ENCODE results near the gene EARS2. TPM values are rescaled to one million over a fixed set of nuclear protein-coding genes. Genes with fewer than 3 reads are reported as not detected.

EARS2 gene
- total and polyA plus RNA-seq, 4 donors = 4.8 to 14.9 (median 8.6) TPM

- 35 to 50% methylated on average over 5 of the region's 5 CpGs for WGBS, 2 donors
- peaks cover 0 to 2% of the 10 kb centered on the region in 2 donors for H3K4me1 ChIP-seq (ENCODE audit: control insufficient read depth in 1 of 2, insufficient read depth in 2 of 2, low read length in 2 of 2)
- no peak overlapping the region for H3K27ac ChIP-seq (ENCODE audit: low read depth in 1 of 2, low read length in 2 of 2)
- intact Hi-C loops (cut with DNase I) = no loop called here
- ATAC-seq (ENCODE audit: low FRiP score) (no peak), DNase-seq (peak in 1 of 2 donors; percentile 12)
- no peaks in the 10 kb centered on the region for H3K9me3 ChIP-seq (ENCODE audit: control insufficient read depth, low read length)
- H3K4me3 ChIP-seq (ENCODE audit: low read length in 2 of 2) = no peak overlapping the region
- no peaks in the 10 kb centered on the region for H3K36me3 ChIP-seq (ENCODE audit: control insufficient read depth in 1 of 2, insufficient read depth in 2 of 2, low read length in 1 of 2)
- no peaks in the 10 kb centered on the region for H3K27me3 ChIP-seq (ENCODE audit: control insufficient read depth in 1 of 2, insufficient read depth in 2 of 2, low read length in 1 of 2)
Measured at GRCh38 chr16:23501291-23501690, 55.9 kb downstream of the EARS2 start.

GRCh38 chr16:23500862-23501225 lies 56.3 kb downstream of the EARS2 start:
- intact Hi-C loops (cut with DNase I) = no loop called here
- no peaks in the 10 kb centered on the region for H3K27me3 ChIP-seq (ENCODE audit: control insufficient read depth in 1 of 2, insufficient read depth in 2 of 2, low read length in 1 of 2)
- H3K4me3 ChIP-seq (ENCODE audit: low read length in 2 of 2) = no peak overlapping the region
- H3K36me3 ChIP-seq (ENCODE audit: control insufficient read depth in 1 of 2, insufficient read depth in 2 of 2, low read length in 1 of 2) = no peaks in the 10 kb centered on the region
- H3K4me1 ChIP-seq (ENCODE audit: control insufficient read depth in 1 of 2, insufficient read depth in 2 of 2, low read length in 2 of 2) = peaks cover 0 to 2% of the 10 kb centered on the region in 2 donors
- no peaks in the 10 kb centered on the region for H3K9me3 ChIP-seq (ENCODE audit: control insufficient read depth, low read length)
- no peak for DNase-seq
- H3K27ac ChIP-seq (ENCODE audit: low read depth in 1 of 2, low read length in 2 of 2) = no peak overlapping the region
- no peak for ATAC-seq (ENCODE audit: low FRiP score)
- 66 to 77% methylated on average over 4 of the region's 4 CpGs for WGBS, 2 donors

GRCh38 chr16:23500212-23500861 lies 56.8 kb downstream of the EARS2 start:
- WGBS, 2 donors = 95 to 97% methylated on average over 20 of the region's 20 CpGs
- peaks cover 0 to 2% of the 10 kb centered on the region in 2 donors for H3K4me1 ChIP-seq (ENCODE audit: control insufficient read depth in 1 of 2, insufficient read depth in 2 of 2, low read length in 2 of 2)
- no peaks in the 10 kb centered on the region for H3K36me3 ChIP-seq (ENCODE audit: control insufficient read depth in 1 of 2, insufficient read depth in 2 of 2, low read length in 1 of 2)
- H3K4me3 ChIP-seq (ENCODE audit: low read length in 2 of 2) = no peak overlapping the region
- H3K9me3 ChIP-seq (ENCODE audit: control insufficient read depth, low read length) = no peaks in the 10 kb centered on the region
- no peaks in the 10 kb centered on the region for H3K27me3 ChIP-seq (ENCODE audit: control insufficient read depth in 1 of 2, insufficient read depth in 2 of 2, low read length in 1 of 2)
- no peak overlapping the region for H3K27ac ChIP-seq (ENCODE audit: low read depth in 1 of 2, low read length in 2 of 2)
- intact Hi-C loops (cut with DNase I) = no loop called here
- DNase-seq (peak in 1 of 2 donors; percentile 41), ATAC-seq (ENCODE audit: low FRiP score) (no peak)

- Histone ChIP-seq H3K27ac (ENCODE audit: low read depth in 1 of 2, low read length in 2 of 2) (no peak overlapping the region), H3K4me3 (ENCODE audit: low read length in 2 of 2) (no peak overlapping the region), H3K36me3 (ENCODE audit: control insufficient read depth in 1 of 2, insufficient read depth in 2 of 2, low read length in 1 of 2) (no peaks in the 10 kb centered on the region), H3K4me1 (ENCODE audit: control insufficient read depth in 1 of 2, insufficient read depth in 2 of 2, low read length in 2 of 2) (peaks cover 0 to 2% of the 10 kb centered on the region in 2 donors), H3K27me3 (ENCODE audit: control insufficient read depth in 1 of 2, insufficient read depth in 2 of 2, low read length in 1 of 2) (no peaks in the 10 kb centered on the region), H3K9me3 (ENCODE audit: control insufficient read depth, low read length) (no peaks in the 10 kb centered on the region)
- peak in 1 of 2 donors; percentile 18 for DNase-seq
- intact Hi-C loops (cut with DNase I) = no loop called here
- no peak for ATAC-seq (ENCODE audit: low FRiP score)
- 80 to 86% methylated on average over 7 of the region's 7 CpGs for WGBS, 2 donors
Measured at GRCh38 chr16:23499801-23500200, 57.3 kb downstream of the EARS2 start.

DNA sequence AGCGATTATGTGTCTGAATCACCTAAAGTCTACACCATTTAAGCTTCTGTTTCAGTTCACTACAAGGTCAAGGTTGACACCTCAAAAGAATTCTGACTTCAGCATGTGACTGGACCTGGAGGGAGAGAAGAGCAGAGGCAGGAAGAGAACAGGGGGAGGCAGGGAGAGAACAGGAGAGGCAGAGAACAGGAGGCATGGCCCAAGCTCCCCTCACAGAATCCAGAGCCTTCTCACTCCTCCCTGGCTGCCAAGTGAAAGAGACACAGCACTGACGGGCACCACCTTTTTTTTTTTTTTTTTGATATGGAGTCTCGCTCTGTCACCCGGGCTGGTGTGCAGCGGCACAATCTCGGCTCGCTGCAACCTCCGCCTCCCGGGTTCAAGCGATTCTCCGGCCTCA lies 58.3 kb downstream of the EARS2 start:
- H3K9me3 ChIP-seq (ENCODE audit: control insufficient read depth, low read length) = no peaks in the 10 kb centered on the region
- 87% methylated on average over 11 of the region's 11 CpGs for WGBS, 2 donors
- H3K4me1 ChIP-seq (ENCODE audit: control insufficient read depth in 1 of 2, insufficient read depth in 2 of 2, low read length in 2 of 2) = no peaks in the 10 kb centered on the region
- no peak overlapping the region for H3K27ac ChIP-seq (ENCODE audit: low read depth in 1 of 2, low read length in 2 of 2)
- intact Hi-C loops (cut with DNase I) = no loop called here
- DNase-seq (peak in 1 of 2 donors; percentile 15), ATAC-seq (ENCODE audit: low FRiP score) (no peak)
- no peaks in the 10 kb centered on the region for H3K27me3 ChIP-seq (ENCODE audit: control insufficient read depth in 1 of 2, insufficient read depth in 2 of 2, low read length in 1 of 2)
- H3K4me3 ChIP-seq (ENCODE audit: low read length in 2 of 2) = no peak overlapping the region
- H3K36me3 ChIP-seq (ENCODE audit: control insufficient read depth in 1 of 2, insufficient read depth in 2 of 2, low read length in 1 of 2) = peaks cover 0 to 6% of the 10 kb centered on the region in 2 donors

DNA sequence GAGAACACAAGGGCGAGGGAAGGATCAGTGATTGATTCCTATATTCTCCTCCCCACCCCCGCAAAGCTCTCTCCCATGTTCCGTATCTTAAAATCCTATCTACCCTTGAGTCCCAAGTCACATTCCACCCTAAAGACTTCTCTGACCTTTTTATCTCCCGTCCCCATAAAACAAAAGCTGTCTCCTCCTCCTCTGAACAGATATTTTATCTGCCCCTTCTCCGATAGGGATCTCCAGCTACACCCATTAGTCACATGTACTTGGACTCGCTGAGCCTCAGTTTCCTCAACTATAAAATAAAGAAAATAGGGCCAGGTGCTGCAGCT lies 59.6 kb downstream of the EARS2 start:
- intact Hi-C loops (cut with DNase I) = no loop called here
- no peak overlapping the region for H3K27ac ChIP-seq (ENCODE audit: low read depth in 1 of 2, low read length in 2 of 2)

GRCh38 chr16:23496821-23497542 lies 60.2 kb downstream of the EARS2 start:
- DNase-seq = peak in 1 of 2 donors; percentile 53
- no peaks in the 10 kb centered on the region for H3K4me1 ChIP-seq (ENCODE audit: control insufficient read depth in 1 of 2, insufficient read depth in 2 of 2, low read length in 2 of 2)
- no peaks in the 10 kb centered on the region for H3K27me3 ChIP-seq (ENCODE audit: control insufficient read depth in 1 of 2, insufficient read depth in 2 of 2, low read length in 1 of 2)
- peaks cover 0 to 8% of the 10 kb centered on the region in 2 donors for H3K36me3 ChIP-seq (ENCODE audit: control insufficient read depth in 1 of 2, insufficient read depth in 2 of 2, low read length in 1 of 2)
- peak; percentile 43 for ATAC-seq (ENCODE audit: low FRiP score)
- intact Hi-C loops (cut with DNase I) = no loop called here
- 59 to 61% methylated on average over 11 to 12 of the region's 12 CpGs for WGBS, 2 donors
- no peaks in the 10 kb centered on the region for H3K9me3 ChIP-seq (ENCODE audit: control insufficient read depth, low read length)
- no peak overlapping the region for H3K4me3 ChIP-seq (ENCODE audit: low read length in 2 of 2)
- no peak overlapping the region for H3K27ac ChIP-seq (ENCODE audit: low read depth in 1 of 2, low read length in 2 of 2)

More for the DNA sequence above, 59.6 kb downstream of the EARS2 start:
- no peaks in the 10 kb centered on the region for H3K9me3 ChIP-seq (ENCODE audit: control insufficient read depth, low read length)
- no peaks in the 10 kb centered on the region for H3K4me1 ChIP-seq (ENCODE audit: control insufficient read depth in 1 of 2, insufficient read depth in 2 of 2, low read length in 2 of 2)
- H3K36me3 ChIP-seq (ENCODE audit: control insufficient read depth in 1 of 2, insufficient read depth in 2 of 2, low read length in 1 of 2) = peaks cover 0 to 8% of the 10 kb centered on the region in 2 donors
- H3K27me3 ChIP-seq (ENCODE audit: control insufficient read depth in 1 of 2, insufficient read depth in 2 of 2, low read length in 1 of 2) = no peaks in the 10 kb centered on the region
- H3K4me3 ChIP-seq (ENCODE audit: low read length in 2 of 2) = no peak overlapping the region
- DNase-seq (no peak), ATAC-seq (ENCODE audit: low FRiP score) (no peak)
- WGBS, 2 donors = 88 to 92% methylated on average over 6 of the region's 6 CpGs

- Histone ChIP-seq H3K4me3 (ENCODE audit: low read length in 2 of 2) (no peak overlapping the region), H3K9me3 (ENCODE audit: control insufficient read depth, low read length) (no peaks in the 10 kb centered on the region), H3K27ac (ENCODE audit: low read depth in 1 of 2, low read length in 2 of 2) (no peak overlapping the region), H3K27me3 (ENCODE audit: control insufficient read depth in 1 of 2, insufficient read depth in 2 of 2, low read length in 1 of 2) (no peaks in the 10 kb centered on the region), H3K4me1 (ENCODE audit: control insufficient read depth in 1 of 2, insufficient read depth in 2 of 2, low read length in 2 of 2) (no peaks in the 10 kb centered on the region), H3K36me3 (ENCODE audit: control insufficient read depth in 1 of 2, insufficient read depth in 2 of 2, low read length in 1 of 2) (peaks cover 0 to 8% of the 10 kb centered on the region in 2 donors)
- peak in 1 of 2 donors; percentile 17 for DNase-seq
- intact Hi-C loops (cut with DNase I) = no loop called here
- ATAC-seq (ENCODE audit: low FRiP score) = no peak
- WGBS, 2 donors = 94 to 97% methylated on average over 4 of the region's 4 CpGs
Measured at GRCh38 chr16:23495671-23496070, 61.5 kb downstream of the EARS2 start.

- Histone ChIP-seq H3K36me3 (ENCODE audit: control insufficient read depth in 1 of 2, insufficient read depth in 2 of 2, low read length in 1 of 2) (peaks cover 0 to 10% of the 10 kb centered on the region in 2 donors), H3K4me3 (ENCODE audit: low read length in 2 of 2) (no peak overlapping the region), H3K4me1 (ENCODE audit: control insufficient read depth in 1 of 2, insufficient read depth in 2 of 2, low read length in 2 of 2) (no peaks in the 10 kb centered on the region), H3K27me3 (ENCODE audit: control insufficient read depth in 1 of 2, insufficient read depth in 2 of 2, low read length in 1 of 2) (no peaks in the 10 kb centered on the region), H3K9me3 (ENCODE audit: control insufficient read depth, low read length) (no peaks in the 10 kb centered on the region), H3K27ac (ENCODE audit: low read depth in 1 of 2, low read length in 2 of 2) (no peak overlapping the region)
- ATAC-seq (ENCODE audit: low FRiP score) (no peak), DNase-seq (no peak)
- intact Hi-C loops (cut with DNase I) = no loop called here
- 91 to 92% methylated on average over 11 of the region's 11 CpGs for WGBS, 2 donors
Measured at GRCh38 chr16:23494188-23494587, 63.0 kb downstream of the EARS2 start.
